Neutrophil (primary cell): ENCODE data around the gene ARFIP2.

Experiments
- H3K27ac ChIP-seq: fragments of 200-600 bp; sonication (generic); 2 replicates; pipeline ENCODE4 v1.5.1; 2016; ENCODE audit warnings: mild to moderate bottlenecking, moderate library complexity
- H3K27me3 ChIP-seq: fragments of 200-600 bp; sonication (generic); 2 replicates; pipeline ENCODE4 v1.6.0; 2016; ENCODE audit warnings: mild to moderate bottlenecking
- H3K36me3 ChIP-seq: fragments of 200-600 bp; sonication (generic); 2 replicates; pipeline ENCODE4 v1.5.1; 2017
- H3K4me1 ChIP-seq, 2 experiments: fragments of 200-600 bp in 1 of 2; sonication (generic) in 1 of 2; 1 replicate in 1 of 2; 2 replicates in 1 of 2; pipeline versions ENCODE4 v1.5.1 to v1.6.1; 2013 to 2016; ENCODE audit warnings: low read depth in 1 of 2, low read length in 1 of 2, mild to moderate bottlenecking in 1 of 2, moderate library complexity in 1 of 2; ENCODE audit not compliant: control insufficient read depth in 1 of 2, insufficient read depth in 1 of 2
- H3K4me3 ChIP-seq, 2 experiments: fragments of 200-600 bp in 1 of 2; sonication (generic) in 1 of 2; 1 replicate in 1 of 2; 2 replicates in 1 of 2; pipeline ENCODE4 v1.5.1; 2013 to 2016; ENCODE audit warnings: low read depth in 1 of 2, low read length in 1 of 2, mild to moderate bottlenecking in 1 of 2, moderate library complexity in 1 of 2
- H3K9me3 ChIP-seq: fragments of 200-600 bp; sonication (generic); 2 replicates; pipeline ENCODE4 v1.5.1; 2016
- TF ChIP-seq, protein P1 (sequence below): fragments of 200-600 bp; sonication (generic); IDR thresholded peaks from 2 replicates; pipeline ENCODE4 v1.5.1; 2016; ENCODE audit warnings: antibody characterized with exemption

The ARFIP2 gene

DNA sequence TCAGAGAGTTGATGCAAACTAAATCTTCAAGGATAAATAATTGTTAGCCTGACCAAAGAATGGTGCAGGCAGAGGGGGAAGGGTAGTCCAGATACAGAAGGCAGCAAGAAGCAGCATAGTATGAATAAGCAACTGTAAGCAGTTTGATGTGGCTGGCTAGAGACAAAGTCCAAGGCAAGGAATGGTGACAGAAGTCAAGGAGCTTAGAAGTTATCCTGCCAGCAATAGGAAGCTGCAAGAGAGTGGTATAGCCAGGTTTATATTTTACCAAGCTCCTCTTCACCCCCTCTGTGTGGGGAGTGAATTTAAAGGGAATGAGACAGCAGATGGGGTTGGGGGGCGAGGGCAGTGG, 22.1 kb downstream of the ARFIP2 start:
- TF ChIP-seq, protein P1, sequence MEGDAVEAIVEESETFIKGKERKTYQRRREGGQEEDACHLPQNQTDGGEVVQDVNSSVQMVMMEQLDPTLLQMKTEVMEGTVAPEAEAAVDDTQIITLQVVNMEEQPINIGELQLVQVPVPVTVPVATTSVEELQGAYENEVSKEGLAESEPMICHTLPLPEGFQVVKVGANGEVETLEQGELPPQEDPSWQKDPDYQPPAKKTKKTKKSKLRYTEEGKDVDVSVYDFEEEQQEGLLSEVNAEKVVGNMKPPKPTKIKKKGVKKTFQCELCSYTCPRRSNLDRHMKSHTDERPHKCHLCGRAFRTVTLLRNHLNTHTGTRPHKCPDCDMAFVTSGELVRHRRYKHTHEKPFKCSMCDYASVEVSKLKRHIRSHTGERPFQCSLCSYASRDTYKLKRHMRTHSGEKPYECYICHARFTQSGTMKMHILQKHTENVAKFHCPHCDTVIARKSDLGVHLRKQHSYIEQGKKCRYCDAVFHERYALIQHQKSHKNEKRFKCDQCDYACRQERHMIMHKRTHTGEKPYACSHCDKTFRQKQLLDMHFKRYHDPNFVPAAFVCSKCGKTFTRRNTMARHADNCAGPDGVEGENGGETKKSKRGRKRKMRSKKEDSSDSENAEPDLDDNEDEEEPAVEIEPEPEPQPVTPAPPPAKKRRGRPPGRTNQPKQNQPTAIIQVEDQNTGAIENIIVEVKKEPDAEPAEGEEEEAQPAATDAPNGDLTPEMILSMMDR = no peak
- Histone ChIP-seq H3K27me3 (no peaks in the 10 kb centered on the region), H3K27ac (no peak overlapping the region), H3K36me3 (peaks cover 19% of the 10 kb centered on the region), H3K9me3 (no peaks in the 10 kb centered on the region), H3K4me1 (no peaks in the 10 kb centered on the region), H3K4me3 (no peak overlapping the region)

DNA sequence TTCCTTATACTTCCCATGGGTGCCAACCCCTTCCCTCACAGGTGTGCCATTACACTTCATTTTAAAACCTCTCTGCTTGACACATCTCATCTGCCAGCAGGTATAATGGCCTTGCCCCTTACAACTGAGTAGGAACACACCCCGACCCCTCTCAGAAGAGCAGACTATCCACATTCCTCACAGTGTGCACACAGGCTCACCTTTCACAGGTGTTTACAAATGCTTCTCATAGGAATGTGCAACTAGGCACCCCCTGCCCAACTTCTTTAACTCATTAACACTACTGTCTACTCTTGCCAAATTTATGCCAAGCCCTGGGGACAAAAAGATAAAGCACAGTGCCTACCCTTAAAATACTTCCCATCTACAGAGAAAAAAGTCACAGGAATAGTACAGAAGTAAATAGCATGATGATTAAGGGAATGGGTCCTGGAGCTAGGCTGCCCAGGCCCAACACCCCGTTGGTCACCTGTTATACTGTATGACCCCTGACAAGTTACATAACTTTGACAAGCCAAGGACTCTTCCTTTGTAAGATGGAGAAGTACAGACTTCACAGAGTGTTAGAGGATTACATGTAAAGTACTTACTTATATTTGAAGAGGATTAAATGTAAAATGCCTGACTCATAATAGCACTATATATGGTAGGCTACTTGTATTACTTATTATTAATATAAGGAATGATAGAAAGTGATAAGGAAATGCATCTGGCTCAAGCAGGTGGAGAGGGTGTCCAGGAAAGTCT, 22.6 kb downstream of the ARFIP2 start:
- no peaks in the 10 kb centered on the region for H3K4me1 ChIP-seq
- peaks cover 19% of the 10 kb centered on the region for H3K36me3 ChIP-seq
- TF ChIP-seq, protein P1 = no peak
- H3K27ac ChIP-seq = no peak overlapping the region
- no peaks in the 10 kb centered on the region for H3K27me3 ChIP-seq
- H3K9me3 ChIP-seq = no peaks in the 10 kb centered on the region
- H3K4me3 ChIP-seq = no peak overlapping the region

DNA sequence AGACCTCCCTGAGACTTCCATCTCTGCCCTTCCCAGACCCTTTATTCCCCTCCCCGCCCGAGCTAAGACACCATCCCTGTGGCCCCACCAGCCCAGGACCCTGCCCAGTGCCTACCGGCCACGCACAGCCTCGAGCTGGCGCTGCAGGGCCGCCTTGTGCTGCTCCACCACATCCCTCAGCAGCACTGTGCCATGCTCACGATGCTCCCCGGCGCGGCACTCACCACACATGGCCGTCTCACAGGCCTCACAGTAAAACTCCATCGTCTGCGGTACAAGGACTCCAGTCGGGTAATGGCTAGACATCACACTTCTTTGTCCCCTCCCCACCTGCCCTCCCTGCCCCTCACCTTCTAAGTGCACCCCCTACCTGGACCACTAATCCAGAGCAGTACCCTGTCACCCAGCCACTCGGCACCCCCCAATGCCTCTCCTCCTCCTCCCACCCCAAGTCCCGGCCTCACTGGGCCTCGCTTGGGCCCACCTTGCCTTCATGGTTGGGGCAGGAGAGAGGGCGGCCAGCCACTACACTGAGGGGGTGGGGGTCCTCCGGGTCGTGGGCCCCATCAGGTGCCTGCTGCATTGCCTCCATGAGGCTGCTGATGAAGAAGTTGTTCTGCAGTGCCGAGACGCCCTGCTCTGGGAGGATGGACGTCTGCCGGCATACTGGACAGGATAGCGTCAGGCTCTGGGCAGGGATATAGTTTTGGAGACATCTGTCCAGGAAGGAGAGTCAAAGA, 23.4 kb downstream of the ARFIP2 start:
- Histone ChIP-seq H3K27ac (no peak overlapping the region), H3K9me3 (no peaks in the 10 kb centered on the region), H3K36me3 (peaks cover 19% of the 10 kb centered on the region), H3K4me1 (no peaks in the 10 kb centered on the region), H3K27me3 (no peaks in the 10 kb centered on the region), H3K4me3 (no peak overlapping the region)
- TF ChIP-seq, protein P1 = no peak

DNA sequence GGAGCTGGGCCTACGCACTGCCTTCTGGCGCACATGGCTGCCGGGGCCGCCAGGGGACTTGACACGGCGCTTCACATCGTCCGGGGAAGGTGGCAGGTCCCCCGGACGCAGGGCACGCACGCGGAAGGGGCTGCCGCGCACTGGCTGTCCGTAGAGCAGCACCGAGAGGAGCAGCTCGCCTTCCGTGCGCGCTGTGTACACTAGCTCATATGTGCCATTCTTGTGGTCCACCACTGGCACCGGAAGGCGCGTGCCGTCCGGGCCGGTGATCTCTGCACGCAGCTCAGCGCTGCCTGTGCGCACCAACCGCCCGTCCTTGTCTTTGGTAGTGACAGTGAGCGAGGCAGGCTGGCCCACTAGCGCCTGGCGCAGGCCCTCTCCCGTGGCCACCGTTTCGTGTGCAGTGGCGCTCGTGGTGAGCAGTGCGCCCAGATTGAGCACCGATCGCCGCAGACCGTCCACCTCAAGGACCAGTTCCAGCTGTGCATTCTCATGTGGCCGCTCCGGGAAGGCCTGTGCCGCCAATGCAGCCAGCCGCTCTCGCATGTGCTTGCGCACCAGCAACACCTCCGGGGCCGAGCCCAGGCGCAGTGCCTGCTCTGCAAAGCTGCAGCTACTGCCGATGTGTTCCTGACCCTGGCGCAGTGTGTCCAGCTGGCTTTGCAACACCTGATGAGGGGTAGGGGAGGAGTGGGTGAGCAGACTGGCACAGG, 24.6 kb downstream of the ARFIP2 start:
- Histone ChIP-seq H3K36me3 (peaks cover 19% of the 10 kb centered on the region), H3K27ac (no peak overlapping the region), H3K4me3 (no peak overlapping the region), H3K4me1 (no peaks in the 10 kb centered on the region), H3K9me3 (no peaks in the 10 kb centered on the region), H3K27me3 (no peaks in the 10 kb centered on the region)
- TF ChIP-seq, protein P1 = no peak

DNA sequence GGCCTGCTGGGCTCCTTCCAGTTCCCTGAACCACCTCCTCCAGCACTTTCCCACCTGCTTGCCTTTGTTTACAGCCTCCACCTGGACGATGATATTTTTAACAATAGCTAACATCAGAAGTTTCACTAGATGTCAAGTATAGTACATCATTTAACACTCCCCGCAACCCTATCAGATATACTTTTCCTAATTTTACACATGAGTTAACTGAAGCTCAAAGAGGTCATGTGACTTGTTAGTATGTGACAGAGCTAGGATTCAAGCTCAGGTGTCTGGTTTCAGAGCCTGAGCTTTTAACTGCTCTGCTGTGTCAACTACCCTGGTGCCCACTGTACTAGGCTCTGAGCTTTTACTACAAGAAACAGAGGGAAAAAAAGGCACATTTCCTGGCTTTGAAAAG, 26.1 kb downstream of the ARFIP2 start:
- Histone ChIP-seq H3K4me1 (no peaks in the 10 kb centered on the region), H3K36me3 (peaks cover 19% of the 10 kb centered on the region), H3K4me3 (no peak overlapping the region), H3K27ac (no peak overlapping the region), H3K27me3 (no peaks in the 10 kb centered on the region), H3K9me3 (no peaks in the 10 kb centered on the region)
- TF ChIP-seq, protein P1 = no peak
